Body of pancreas (tissue), 4 donors: ENCODE results near the gene PLPP1. TPM values are rescaled to one million over a fixed set of nuclear protein-coding genes. Genes with fewer than 3 reads are reported as not detected.
A peak's percentile ranks its signal among the peaks of the same experiment; 100 is the strongest.
"Not testable (repeated sequence)": the region's sequence is repeated elsewhere in the genome, so short reads cannot be mapped to it uniquely, and the experiment has no call there.

Source experiments
- ATAC-seq: fragments of 150-250 bp; one replicate; pipeline ENCODE4 v1.9.1; 2016
- DNase-seq, 4 donors: peaks; one replicate each; pipeline ENCODE4 v3.0.0-alpha.2; 2019
- H3K27ac ChIP-seq, 4 donors: fragments of 200-600 bp; sonication (generic); 1 replicate in 3 of 4; 2 replicates in 1 of 4; pipeline versions ENCODE4 v1.5.1 to v1.6.1; 2016 to 2019; ENCODE audit warnings: mild to moderate bottlenecking in 1 of 4, mixed read lengths in 1 of 4, moderate library complexity in 1 of 4
- H3K27me3 ChIP-seq, 2 donors: fragments of 200-600 bp; sonication (generic); one replicate each; pipeline ENCODE4 v1.6.0; 2016; ENCODE audit warnings: mild to moderate bottlenecking in 1 of 2
- H3K36me3 ChIP-seq, 2 donors: fragments of 200-600 bp; sonication (generic); replicated peaks in 1 of 2; 2 replicates each; pipeline ENCODE4 v1.5.1; 2016; ENCODE audit warnings: low read depth in 2 of 2; ENCODE audit not compliant: insufficient read depth in 1 of 2
- H3K4me1 ChIP-seq: fragments of 200-600 bp; sonication (generic); one replicate; pipeline ENCODE4 v1.6.0; 2016
- H3K4me3 ChIP-seq, 2 donors: fragments of 200-600 bp; sonication (generic); 1 replicate in 1 of 2; 2 replicates in 1 of 2; pipeline ENCODE4 v1.5.1; 2016 to 2019
- H3K9me3 ChIP-seq, 3 donors: fragments of 200-600 bp; sonication (generic); 1 replicate in 2 of 3; 2 replicates in 1 of 3; pipeline ENCODE4 v1.5.1; 2016
- CTCF ChIP-seq, 7 experiments: fragments of 450-650 bp in 4 of 7; fragments of 200-600 bp in 3 of 7; sonication (generic) in 3 of 7; IDR thresholded peaks; one replicate each; pipeline ENCODE4 v1.5.1; 2016 to 2019; ENCODE audit warnings: antibody characterized with exemption in 7 of 7
- POLR2A ChIP-seq, 3 donors: fragments of 450-650 bp; IDR thresholded peaks; one replicate each; pipeline ENCODE4 v1.6.1; 2016; ENCODE audit warnings: antibody characterized with exemption in 3 of 3, mild to moderate bottlenecking in 2 of 3
- WGBS, 2 donors: methylation state at CpG; one replicate each; pipeline ENCODE4 v1.1.5; 2017; 5-methylcytosine and 5-hydroxymethylcytosine counted together
- intact Hi-C: fragments of 100-400 bp; cut with DNase I; formaldehyde crosslinking; loops from one replicate; pipeline ENCODE4 v1.15.1; 2023
- total RNA-seq, 2 donors: library from RNA; depleted of rRNA; stranded (reverse); fragments of >200 nt; gene quantifications; one replicate each; pipeline ENCODE4 v1.1.0, GENCODE V29; 2016

Gene PLPP1
- total RNA-seq, 2 donors from 2014 or later = 88.2 to 227 TPM

- ATAC-seq (no peak), DNase-seq (no peak)
- no peaks in the 10 kb centered on the region for H3K36me3 ChIP-seq
- no peak overlapping the region for H3K4me3 ChIP-seq
- no peaks in the 10 kb centered on the region for H3K27me3 ChIP-seq
- TF ChIP-seq POLR2A (IDR thresholded peaks at IDR 0.05) (no peak), CTCF (IDR thresholded peaks at IDR 0.05) (no peak)
- no peaks in the 10 kb centered on the region for H3K9me3 ChIP-seq
- 11 to 26% methylated on average over 1 of the region's 1 CpG for WGBS, 2 donors
- intact Hi-C loops = no loop called here
- H3K4me1 ChIP-seq = peaks cover 66% of the 10 kb centered on the region
- peak overlapping the region in 3 of 4 donors; percentile 20 to 56 (median 39) for H3K27ac ChIP-seq
These were observed 23.8 kb downstream of the PLPP1 start for GRCh38 chr5:55511010-55511409.

- no peak for DNase-seq
- Histone ChIP-seq H3K27ac (peak overlapping the region; percentile 20 to 56 (median 32)), H3K4me3 (no peak overlapping the region), H3K27me3 (no peaks in the 10 kb centered on the region), H3K9me3 (no peaks in the 10 kb centered on the region), H3K36me3 (no peaks in the 10 kb centered on the region), H3K4me1 (peaks cover 61% of the 10 kb centered on the region)
- intact Hi-C loops = no loop called here
- ATAC-seq = no peak
- TF ChIP-seq POLR2A (IDR thresholded peaks at IDR 0.05) (no peak), CTCF (IDR thresholded peaks at IDR 0.05) (no peak)
These were observed 24.3 kb downstream of the PLPP1 start for GRCh38 chr5:55510523-55510880.

GRCh38 chr5:55509796-55510522, 24.8 kb downstream of the PLPP1 start:
- Histone ChIP-seq H3K9me3 (no peaks in the 10 kb centered on the region), H3K36me3 (no peaks in the 10 kb centered on the region), H3K27ac (peak overlapping the region; percentile 20 to 56 (median 42)), H3K4me1 (peaks cover 58% of the 10 kb centered on the region), H3K4me3 (no peak overlapping the region), H3K27me3 (no peaks in the 10 kb centered on the region)
- 20 to 29% methylated on average over 5 of the region's 5 CpGs for WGBS, 2 donors
- DNase-seq = peak in 2 of 4 donors; percentile 34 to 60
- peak; percentile 86 for ATAC-seq
- intact Hi-C loops = no loop called here
- TF ChIP-seq POLR2A (IDR thresholded peaks at IDR 0.05) (no peak), CTCF (IDR thresholded peaks at IDR 0.05) (no peak)

- no peaks in the 10 kb centered on the region for H3K36me3 ChIP-seq
- WGBS, 2 donors = 73 to 84% methylated on average over 1 of the region's 1 CpG
- no peak overlapping the region for H3K4me3 ChIP-seq
- intact Hi-C loops = no loop called here
- no peak for ATAC-seq
- TF ChIP-seq CTCF (IDR thresholded peaks at IDR 0.05) = no peak
- no peak for TF ChIP-seq POLR2A (IDR thresholded peaks at IDR 0.05)
- no peak for DNase-seq
- H3K27ac ChIP-seq = peak overlapping the region in 3 of 4 donors; percentile 39 to 56 (median 46)
- no peaks in the 10 kb centered on the region for H3K9me3 ChIP-seq
- H3K27me3 ChIP-seq = no peaks in the 10 kb centered on the region
- peaks cover 51% of the 10 kb centered on the region for H3K4me1 ChIP-seq
These were observed 25.7 kb downstream of the PLPP1 start for GRCh38 chr5:55509097-55509496.

GRCh38 chr5:55507574-55507973, 27.2 kb downstream of the PLPP1 start:
- ATAC-seq = no peak
- Histone ChIP-seq H3K36me3 (no peaks in the 10 kb centered on the region), H3K27ac (no peak overlapping the region), H3K4me3 (no peak overlapping the region), H3K4me1 (peaks cover 49% of the 10 kb centered on the region), H3K9me3 (no peaks in the 10 kb centered on the region), H3K27me3 (no peaks in the 10 kb centered on the region)
- intact Hi-C loops = no loop called here
- no peak for DNase-seq
- WGBS, 2 donors = 69 to 73% methylated on average over 2 of the region's 2 CpGs
- TF ChIP-seq CTCF (IDR thresholded peaks at IDR 0.05) = no peak
- TF ChIP-seq POLR2A (IDR thresholded peaks at IDR 0.05) = no peak

GRCh38 chr5:55505711-55506110, 29.1 kb downstream of the PLPP1 start:
- DNase-seq, H3K27me3 ChIP-seq, H3K9me3 ChIP-seq, ATAC-seq, H3K4me3 ChIP-seq, H3K36me3 ChIP-seq, intact Hi-C loops, H3K27ac ChIP-seq: not testable (repeated sequence)
- H3K4me1 ChIP-seq = peaks cover 50% of the 10 kb centered on the region
- WGBS, 2 donors = 92 to 95% methylated on average over 6 of the region's 6 CpGs

- H3K9me3 ChIP-seq, H3K4me3 ChIP-seq, DNase-seq, H3K36me3 ChIP-seq, H3K27ac ChIP-seq, H3K27me3 ChIP-seq, ATAC-seq, intact Hi-C loops: not testable (repeated sequence)
- 90 to 97% methylated on average over 7 of the region's 7 CpGs for WGBS, 2 donors
- peaks cover 33% of the 10 kb centered on the region for H3K4me1 ChIP-seq
These were observed 30.8 kb downstream of the PLPP1 start for GRCh38 chr5:55503917-55504316.
